CD14-positive monocyte (primary cell): ENCODE results near the gene KLK15. TPM values are rescaled to one million over a fixed set of nuclear protein-coding genes. Genes with fewer than 3 reads are reported as not detected.

Experiments used
- DNase-seq, 3 donors: peaks; one replicate each; pipeline ENCODE4 v3.0.0-alpha.2; 2011 to 2022
- H2AFZ ChIP-seq: 2 replicates; pipeline ENCODE4 v1.6.0; 2012; ENCODE audit warnings: mild to moderate bottlenecking, low read depth, low read length, inconsistent platforms; ENCODE audit not compliant: insufficient read depth, poor library complexity, severe bottlenecking
- H3K27ac ChIP-seq, 2 donors: 1 replicate in 1 of 2; 2 replicates in 1 of 2; pipeline ENCODE4 v1.5.1; 2012 to 2013; ENCODE audit warnings: low read length in 2 of 2, control low read depth in 1 of 2, inconsistent platforms in 1 of 2, low read depth in 1 of 2, mild to moderate bottlenecking in 1 of 2
- H3K27me3 ChIP-seq, 2 donors: one replicate each; pipeline versions ENCODE4 v1.6.0 to v1.6.1; 2011 to 2013; ENCODE audit warnings: low read length in 2 of 2; ENCODE audit not compliant: control insufficient read depth in 2 of 2, insufficient read depth in 2 of 2
- H3K36me3 ChIP-seq, 2 donors: replicated peaks in 1 of 2; 1 replicate in 1 of 2; 2 replicates in 1 of 2; pipeline versions ENCODE4 v1.5.1 to v1.6.1; 2012 to 2013; ENCODE audit warnings: low read length in 2 of 2, control low read depth in 1 of 2, inconsistent platforms in 1 of 2, mild to moderate bottlenecking in 1 of 2; ENCODE audit not compliant: insufficient read depth in 2 of 2, control insufficient read depth in 1 of 2
- H3K4me1 ChIP-seq, 2 donors: 1 replicate in 1 of 2; 2 replicates in 1 of 2; pipeline versions ENCODE4 v1.5.1 to v1.6.1; 2012 to 2013; ENCODE audit warnings: low read length in 2 of 2, control low read depth in 1 of 2, inconsistent platforms in 1 of 2, mild to moderate bottlenecking in 1 of 2, moderate library complexity in 1 of 2; ENCODE audit not compliant: insufficient read depth in 2 of 2, control insufficient read depth in 1 of 2
- H3K4me2 ChIP-seq: replicated peaks from 2 replicates; pipeline ENCODE3; 2012; ENCODE audit warnings: low read length, moderate library complexity, mild to moderate bottlenecking; ENCODE audit not compliant: poor library complexity, severe bottlenecking; ENCODE audit errors: extremely low read depth
- H3K4me3 ChIP-seq, 3 experiments: fragments of 200-600 bp in 1 of 3; sonication (generic) in 1 of 3; replicated peaks in 1 of 3; 1 replicate in 2 of 3; 2 replicates in 1 of 3; pipeline ENCODE4 v1.5.1; 2011 to 2013; ENCODE audit warnings: low read length in 3 of 3, mild to moderate bottlenecking in 3 of 3, control low read depth in 2 of 3, low read depth in 2 of 3, inconsistent platforms in 1 of 3, moderate library complexity in 1 of 3
- H3K79me2 ChIP-seq: 2 replicates; pipeline ENCODE4 v1.6.0; 2012; ENCODE audit warnings: mild to moderate bottlenecking, control low read depth, inconsistent platforms, low read length, moderate library complexity; ENCODE audit not compliant: insufficient read depth
- H3K9ac ChIP-seq: 2 replicates; pipeline ENCODE4 v1.6.0; 2017; ENCODE audit warnings: low read length, mild to moderate bottlenecking; ENCODE audit not compliant: insufficient read depth, poor library complexity, severe bottlenecking
- H3K9me3 ChIP-seq, 2 donors: replicated peaks in 1 of 2; 1 replicate in 1 of 2; 2 replicates in 1 of 2; pipeline versions ENCODE4 v1.5.1 to v1.6.1; 2012 to 2013; ENCODE audit warnings: low read length in 2 of 2, control low read depth in 1 of 2; ENCODE audit not compliant: control insufficient read depth in 1 of 2, insufficient read depth in 1 of 2
- H4K20me1 ChIP-seq: 2 replicates; pipeline ENCODE4 v1.6.0; 2012; ENCODE audit warnings: mild to moderate bottlenecking, low read length, control low read depth, moderate library complexity; ENCODE audit not compliant: insufficient read depth
- H3K27ac Mint-ChIP-seq, 7 donors: one replicate each; pipeline ENCODE4 v1.8.0; 2020; ENCODE audit warnings: mild to moderate bottlenecking in 7 of 7, mixed read lengths in 7 of 7, moderate library complexity in 6 of 7, inconsistent platforms in 2 of 7
- H3K27me3 Mint-ChIP-seq, 3 donors: one replicate each; pipeline ENCODE4 v1.8.0; 2021 to 2022; ENCODE audit warnings: low read depth in 3 of 3, mild to moderate bottlenecking in 3 of 3, mixed read lengths in 3 of 3, moderate library complexity in 3 of 3, inconsistent platforms in 1 of 3
- H3K36me3 Mint-ChIP-seq, 2 donors: one replicate each; pipeline ENCODE4 v1.8.0; 2020; ENCODE audit warnings: mixed read lengths in 2 of 2, inconsistent platforms in 1 of 2, mild to moderate bottlenecking in 1 of 2
- H3K4me1 Mint-ChIP-seq: one replicate; pipeline ENCODE4 v1.8.0; 2020; ENCODE audit warnings: mild to moderate bottlenecking, mixed read lengths
- H3K4me3 Mint-ChIP-seq, 2 donors: one replicate each; pipeline ENCODE4 v1.8.0; 2020; ENCODE audit warnings: mild to moderate bottlenecking in 2 of 2, mixed read lengths in 2 of 2, moderate library complexity in 1 of 2
- H3K9me3 Mint-ChIP-seq, 7 donors: one replicate each; pipeline ENCODE4 v1.8.0; 2020 to 2022; ENCODE audit warnings: mixed read lengths in 7 of 7, mild to moderate bottlenecking in 6 of 7, moderate library complexity in 6 of 7, inconsistent platforms in 2 of 7
- CTCF ChIP-seq: fragments of 200-600 bp; IDR thresholded peaks from one replicate; pipeline ENCODE4 v1.8.0; 2022; ENCODE audit warnings: antibody characterized with exemption, mild to moderate bottlenecking
- WGBS: methylation state at CpG from one replicate; pipeline ENCODE4 v1.1.5; 2013; ENCODE audit warnings: missing lambda C conversion rate; ENCODE audit not compliant: insufficient coverage; 5-methylcytosine and 5-hydroxymethylcytosine counted together
- intact Hi-C, 2 donors: fragments of 100-400 bp; cut with micrococcal nuclease; formaldehyde crosslinking; loops; one replicate each; pipeline versions ENCODE4 v1.15.0 to v1.15.1; 2023
- polyA plus RNA-seq, 3 donors: library from polyadenylated mRNA; depleted of rRNA in 1 of 3; unstranded in 2 of 3; stranded (reverse) in 1 of 3; fragments of 300-500 nt in 2 of 3; fragments of >200 nt in 1 of 3; fragmentation: Illumina TruSeq in 2 of 3; gene quantifications; 1 replicate in 2 of 3; 2 replicates in 1 of 3; pipeline ENCODE4 v1.2.3, GENCODE V29; 2012 to 2021

KLK15 gene
- polyA plus RNA-seq, 3 donors, result not detected

GRCh38 chr19:50875795-50876422 lies 42.5 kb upstream of the KLK15 start:
- no peaks in the 10 kb centered on the region for H3K9me3 ChIP-seq
- no peaks in the 10 kb centered on the region for H3K36me3 ChIP-seq
- no peak overlapping the region for H3K4me3 ChIP-seq
- Mint-ChIP-seq H3K4me1 (no peaks in the 10 kb centered on the region), H3K27ac (no peak overlapping the region), H3K27me3 (peaks cover 7 to 13% (median 11%) of the 10 kb centered on the region in 3 donors), H3K4me3 (no peak overlapping the region), H3K36me3 (no peaks in the 10 kb centered on the region), H3K9me3 (peaks cover 0 to 1% (median 0%) of the 10 kb centered on the region in 7 donors)
- no peak overlapping the region for H3K4me2 ChIP-seq
- no peaks in the 10 kb centered on the region for H3K4me1 ChIP-seq
- no peak overlapping the region for H3K9ac ChIP-seq
- H3K27me3 ChIP-seq, result no peaks in the 10 kb centered on the region
- H2AFZ ChIP-seq, result no peak overlapping the region
- H4K20me1 ChIP-seq, result no peaks in the 10 kb centered on the region
- TF ChIP-seq CTCF, result no peak
- intact Hi-C loops, result no loop called here
- no peak overlapping the region for H3K27ac ChIP-seq
- no peaks in the 10 kb centered on the region for H3K79me2 ChIP-seq
- WGBS, result 41% methylated on average over 7 of the region's 9 CpGs
- DNase-seq, result no peak

- no peaks in the 10 kb centered on the region for H3K27me3 ChIP-seq
- H3K36me3 Mint-ChIP-seq, result no peaks in the 10 kb centered on the region
Observed at GRCh38 chr19:50874211-50874610, 40.8 kb upstream of the KLK15 start.

More at GRCh38 chr19:50874211-50874610, 40.8 kb upstream of the KLK15 start:
- H3K9ac ChIP-seq, result no peak overlapping the region
- no peaks in the 10 kb centered on the region for H3K4me1 Mint-ChIP-seq
- H3K4me3 ChIP-seq, result no peak overlapping the region
- DNase-seq, result no peak
- no peak overlapping the region for H2AFZ ChIP-seq
- H3K79me2 ChIP-seq, result no peaks in the 10 kb centered on the region
- H3K27ac ChIP-seq, result no peak overlapping the region
- no peaks in the 10 kb centered on the region for H3K36me3 ChIP-seq
- no peak overlapping the region for H3K4me2 ChIP-seq
- no peak overlapping the region for H3K27ac Mint-ChIP-seq
- H3K9me3 Mint-ChIP-seq, result peaks cover 0 to 2% (median 0%) of the 10 kb centered on the region in 7 donors
- H3K4me3 Mint-ChIP-seq, result no peak overlapping the region
- no peaks in the 10 kb centered on the region for H3K4me1 ChIP-seq
- no peak for TF ChIP-seq CTCF
- H3K27me3 Mint-ChIP-seq, result peaks cover 7 to 12% (median 10%) of the 10 kb centered on the region in 3 donors
- intact Hi-C loops, result no loop called here
- no peaks in the 10 kb centered on the region for H4K20me1 ChIP-seq
- 77% methylated on average over 5 of the region's 5 CpGs for WGBS
- H3K9me3 ChIP-seq, result no peaks in the 10 kb centered on the region
